Tongue (tissue), 2 donors: ENCODE data around the gene ARTN. TPM values are rescaled to one million over a fixed set of nuclear protein-coding genes. Genes with fewer than 3 reads are reported as not detected.

ENCODE experiments used
- DNase-seq: peaks from one replicate; pipeline ENCODE4 v3.0.0-alpha.2; 2015
- total RNA-seq: library from RNA; depleted of rRNA; stranded (reverse); fragments of >200 nt; gene quantifications from one replicate; pipeline ENCODE4 v1.2.3, GENCODE V29; 2014

ARTN gene
- total RNA-seq, 1 donor from 2014 or later, result 0.82 TPM

DNA sequence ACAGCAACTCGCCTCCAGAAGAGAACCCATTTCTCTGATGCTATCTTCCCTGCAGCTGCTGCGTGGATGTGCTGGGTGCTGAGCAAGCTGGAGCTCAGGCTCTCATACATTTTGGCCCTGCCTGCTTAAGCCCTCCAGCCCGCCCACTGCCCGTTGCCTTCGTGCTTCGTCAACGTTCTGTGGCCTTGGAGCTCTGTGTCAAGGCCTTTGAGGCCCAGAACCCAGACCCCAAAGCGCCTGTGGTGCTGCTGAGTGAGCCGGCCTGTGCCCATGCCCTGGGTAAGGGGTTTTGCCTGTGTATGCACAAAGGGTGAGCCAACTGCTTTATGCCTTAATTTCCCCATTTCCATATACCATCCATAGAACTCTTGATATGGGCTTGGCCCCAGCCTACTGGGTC is 37.3 kb downstream of the ARTN start:
- DNase-seq, result no peak

DNA sequence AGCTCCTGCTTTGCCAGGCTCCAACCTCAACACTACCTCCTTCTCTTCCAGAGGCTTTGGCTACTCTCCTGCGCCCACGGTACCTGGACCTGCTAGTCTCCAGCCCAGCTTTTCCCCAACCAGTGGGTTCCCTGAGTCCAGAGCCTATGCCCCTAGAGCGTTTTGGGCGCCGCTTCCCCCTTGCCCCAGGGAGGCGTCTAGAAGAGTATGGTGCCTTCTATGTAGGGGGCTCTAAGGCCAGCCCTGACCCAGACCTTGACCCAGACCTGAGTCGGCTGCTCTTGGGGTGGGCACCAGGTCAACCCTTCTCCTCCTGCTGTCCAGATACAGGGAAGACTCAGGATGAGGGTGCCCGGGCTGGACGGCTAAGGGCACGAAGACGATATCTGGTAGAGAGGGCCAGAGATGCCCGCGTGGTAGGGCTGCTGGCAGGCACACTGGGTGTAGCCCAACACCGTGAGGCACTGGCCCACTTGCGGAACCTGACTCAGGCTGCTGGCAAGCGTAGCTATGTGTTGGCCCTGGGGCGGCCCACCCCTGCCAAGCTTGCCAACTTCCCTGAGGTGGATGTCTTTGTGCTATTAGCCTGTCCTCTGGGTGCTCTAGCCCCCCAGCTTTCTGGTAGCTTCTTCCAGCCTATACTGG is 37.9 kb downstream of the ARTN start:
- DNase-seq, result no peak

DNA sequence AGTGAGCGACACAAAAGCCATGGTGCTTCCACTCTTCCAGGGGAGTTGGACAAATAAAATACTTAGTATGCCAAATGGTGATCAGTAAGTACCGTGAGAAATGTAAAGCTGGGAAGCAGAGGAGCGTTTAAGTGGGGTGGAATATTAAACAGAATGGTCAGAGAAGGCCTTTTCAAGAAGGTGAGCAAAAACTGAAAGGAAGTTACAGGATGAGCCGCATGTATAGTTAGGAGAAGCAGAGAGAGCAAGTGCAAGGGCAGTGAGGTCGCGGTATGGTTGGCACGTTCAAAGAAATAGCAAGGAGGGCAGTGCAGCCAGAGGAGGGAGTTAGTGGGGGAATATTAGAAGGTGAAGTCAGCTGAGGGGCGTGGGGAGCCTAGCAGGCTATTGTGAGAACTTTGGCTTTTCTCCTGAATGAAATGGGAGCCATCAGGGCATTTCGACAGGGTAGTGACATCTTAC is 40.4 kb downstream of the ARTN start:
- DNase-seq, result no peak

DNA sequence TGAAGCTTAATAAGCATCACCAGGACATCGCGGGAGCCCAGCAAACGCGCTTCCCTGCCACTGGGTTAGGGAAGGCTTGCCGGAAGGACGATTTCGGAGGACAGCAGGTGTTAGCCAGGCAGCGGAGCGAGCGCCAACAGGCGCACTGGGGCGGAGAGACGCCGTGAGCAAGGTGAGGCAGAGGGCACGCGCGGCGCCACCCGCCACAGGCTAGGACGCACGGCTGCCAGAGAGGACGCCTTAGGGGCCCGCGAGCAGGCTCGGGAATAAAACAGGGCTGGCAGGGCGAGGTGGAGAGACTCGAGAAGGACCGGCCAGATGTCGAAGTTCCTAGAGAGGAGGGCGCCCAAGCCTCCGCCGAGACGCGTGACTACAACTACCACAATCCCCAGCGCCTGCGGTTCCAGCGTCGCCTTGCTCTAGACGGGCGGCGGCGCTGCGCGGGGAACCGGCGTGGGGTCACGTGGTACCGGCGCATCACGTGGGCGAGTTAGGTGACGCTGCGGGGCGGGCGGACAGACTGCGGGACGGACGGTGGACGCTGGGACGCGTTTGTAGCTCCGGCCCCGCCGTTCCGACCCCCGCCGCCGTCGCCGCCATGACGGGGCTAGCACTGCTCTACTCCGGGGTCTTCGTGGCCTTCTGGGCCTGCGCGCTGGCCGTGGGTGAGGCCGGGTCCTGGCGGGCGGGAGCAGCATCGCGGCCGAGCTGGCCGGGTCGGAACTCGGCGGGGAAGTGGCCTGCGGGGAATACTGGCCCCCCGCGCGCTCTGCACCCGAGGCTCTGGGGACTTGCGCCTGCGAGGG is 41.0 kb downstream of the ARTN start, which contains the start of gene ATP6V0B:
TSS of gene ATP6V0B (plus strand) at position 518 of the 806 bp plus-strand sequence. CDS start at position 599, 81 bp downstream.
- peak; percentile 98 for DNase-seq

DNA sequence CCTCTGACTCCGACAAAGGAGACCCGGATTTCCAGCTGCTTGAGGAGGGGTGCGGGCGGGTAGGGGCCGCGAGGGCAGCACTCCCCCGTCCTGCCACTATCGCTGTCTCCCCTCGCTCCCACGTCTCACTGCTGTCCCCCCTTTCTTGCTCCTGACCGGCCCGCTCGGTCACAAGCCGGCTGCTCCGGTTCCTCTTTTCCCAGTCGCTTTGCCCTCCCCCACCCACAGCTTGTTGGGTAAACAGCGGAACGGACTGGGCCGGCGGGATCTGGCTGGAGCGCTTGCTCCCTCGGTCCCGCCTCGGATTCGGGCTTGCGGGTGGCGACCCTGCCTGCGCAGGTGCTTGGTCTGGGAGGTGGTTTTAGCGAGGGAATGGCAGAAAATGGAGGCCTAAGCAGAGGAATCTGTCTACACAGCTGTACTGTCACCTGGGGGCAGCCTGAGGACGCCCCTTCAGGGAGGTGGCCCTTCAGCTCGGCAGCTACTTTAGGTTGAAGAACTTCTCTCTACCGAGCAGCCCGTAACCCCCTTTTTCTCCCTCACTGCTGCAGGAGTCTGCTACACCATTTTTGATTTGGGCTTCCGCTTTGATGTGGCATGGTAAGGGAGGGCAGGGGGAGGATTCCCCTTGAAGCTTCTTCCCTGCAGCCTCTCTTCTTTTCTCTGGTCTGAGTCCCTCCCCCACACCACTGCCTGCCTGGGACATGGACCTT is 41.8 kb downstream of the ARTN start:
- DNase-seq, result peak; percentile 36

DNA sequence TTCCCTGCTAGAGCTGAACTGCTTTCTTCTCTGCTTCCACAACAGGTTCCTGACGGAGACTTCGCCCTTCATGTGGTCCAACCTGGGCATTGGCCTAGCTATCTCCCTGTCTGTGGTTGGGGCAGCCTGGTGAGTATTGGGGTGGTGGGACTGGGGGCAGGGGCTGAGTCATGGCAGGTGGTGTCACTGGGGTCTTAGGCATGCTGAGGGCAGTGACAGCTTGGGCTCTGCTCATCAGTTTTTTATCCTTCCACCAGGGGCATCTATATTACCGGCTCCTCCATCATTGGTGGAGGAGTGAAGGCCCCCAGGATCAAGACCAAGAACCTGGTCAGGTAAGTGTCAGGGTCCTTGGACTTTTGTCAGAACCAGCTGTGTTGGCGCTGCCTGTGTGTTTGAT is 42.4 kb downstream of the ARTN start:
- DNase-seq, result no peak

DNA sequence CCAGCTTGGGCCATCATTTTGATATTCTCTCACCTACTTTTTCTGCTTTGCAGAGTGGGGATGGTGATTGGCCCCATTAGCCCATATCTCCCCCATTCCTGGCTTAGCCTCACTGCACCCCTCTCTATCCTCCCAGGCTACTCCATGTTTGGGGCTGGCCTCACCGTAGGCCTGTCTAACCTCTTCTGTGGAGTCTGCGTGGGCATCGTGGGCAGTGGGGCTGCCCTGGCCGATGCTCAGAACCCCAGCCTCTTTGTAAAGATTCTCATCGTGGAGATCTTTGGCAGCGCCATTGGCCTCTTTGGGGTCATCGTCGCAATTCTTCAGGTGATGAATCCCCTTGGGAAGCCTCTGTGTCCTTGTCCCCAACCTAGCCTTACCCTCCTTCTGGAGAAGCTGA is 43.3 kb downstream of the ARTN start:
- DNase-seq, result no peak

DNA sequence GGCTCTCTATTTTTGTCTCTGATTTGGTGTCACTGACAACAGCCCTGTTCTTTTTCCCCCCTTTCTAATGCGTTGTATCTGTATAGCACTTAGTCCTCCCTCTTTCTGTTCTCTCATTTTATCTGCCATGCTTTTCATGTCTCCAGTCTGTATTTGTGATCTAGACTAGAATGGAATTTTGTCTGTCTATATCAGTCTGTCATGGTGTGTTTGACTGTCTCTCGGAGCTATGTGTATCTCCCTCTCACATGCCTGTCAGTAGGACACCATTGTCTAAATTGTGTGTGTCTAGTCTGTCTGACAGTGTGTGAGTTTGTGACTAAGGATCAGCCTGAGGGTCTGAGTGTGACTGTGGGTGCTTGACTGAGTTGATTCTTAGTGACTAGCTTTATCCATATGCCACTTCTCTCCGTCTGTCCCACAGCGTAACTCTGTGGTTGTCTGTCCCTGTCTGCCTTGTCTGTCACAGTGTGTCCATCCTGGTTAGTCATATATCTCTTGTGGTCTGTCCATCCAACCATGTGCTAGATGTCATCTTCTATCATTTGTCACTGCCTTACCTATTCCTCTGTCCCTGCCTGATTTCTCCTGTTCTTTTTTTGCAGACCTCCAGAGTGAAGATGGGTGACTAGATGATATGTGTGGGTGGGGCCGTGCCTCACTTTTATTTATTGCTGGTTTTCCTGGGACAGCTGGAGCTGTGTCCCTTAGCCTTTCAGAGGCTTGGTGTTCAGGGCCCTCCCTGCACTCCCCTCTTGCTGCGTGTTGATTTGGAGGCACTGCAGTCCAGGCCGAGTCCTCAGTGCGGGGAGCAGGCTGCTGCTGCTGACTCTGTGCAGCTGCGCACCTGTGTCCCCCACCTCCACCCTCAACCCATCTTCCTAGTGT is 44.0 kb downstream of the ARTN start:
- no peak for DNase-seq

DNA sequence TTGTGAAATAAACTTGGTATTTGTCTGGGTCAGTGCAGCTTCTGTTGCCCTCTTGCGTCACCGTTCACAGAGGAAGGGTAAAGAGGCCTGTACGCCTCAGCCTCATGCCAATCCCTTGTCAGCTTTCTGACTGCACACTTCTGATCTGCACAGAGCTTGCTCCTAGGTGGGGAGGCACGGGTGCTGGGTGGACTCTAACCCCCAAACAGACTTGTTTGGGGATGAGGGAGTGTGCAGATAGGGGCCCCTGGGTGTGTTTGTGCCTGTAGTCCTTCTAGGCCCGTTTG is 44.6 kb downstream of the ARTN start:
- no peak for DNase-seq

DNA sequence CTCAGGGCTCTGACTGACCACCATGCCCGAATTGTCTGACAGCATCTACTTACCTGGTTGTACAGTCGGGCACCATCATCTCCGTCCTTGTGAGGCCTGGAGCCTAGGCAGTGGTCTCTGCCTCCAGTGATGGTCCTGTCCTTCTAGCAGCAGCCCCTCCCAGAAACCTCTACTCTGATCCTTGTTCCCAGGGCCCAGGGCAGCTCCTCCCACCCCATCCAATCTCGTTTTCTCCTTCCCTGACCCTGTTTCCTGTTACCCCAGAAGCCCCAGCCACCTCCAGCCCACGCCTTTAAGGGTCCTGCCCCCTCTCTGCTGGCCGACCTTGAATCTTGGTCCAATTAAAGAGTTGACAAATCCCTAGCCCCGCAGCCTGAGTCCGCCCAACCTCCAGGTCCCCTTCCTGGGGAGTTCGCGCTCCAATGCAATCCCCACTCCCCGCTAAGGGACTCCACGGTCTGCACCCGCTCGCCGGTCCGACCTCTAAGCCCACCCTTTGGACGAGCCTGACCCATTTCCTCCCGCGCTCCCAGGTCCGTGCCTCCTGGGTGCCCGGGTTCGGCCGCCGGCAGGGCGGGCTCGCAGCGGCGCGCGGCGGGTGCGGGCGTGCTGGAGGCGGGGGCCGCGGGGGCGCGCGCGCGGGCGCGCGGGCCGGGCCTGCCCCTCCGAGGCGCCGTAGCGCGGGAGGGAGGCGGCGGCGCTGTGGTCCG is 45.1 kb downstream of the ARTN start, which contains the start of gene B4GALT2:
TSS of gene B4GALT2 (plus strand) at position 660 of the 710 bp plus-strand sequence. CDS start 1,951 bp downstream, outside the sequence.
- DNase-seq, result peak; percentile 55

DNA sequence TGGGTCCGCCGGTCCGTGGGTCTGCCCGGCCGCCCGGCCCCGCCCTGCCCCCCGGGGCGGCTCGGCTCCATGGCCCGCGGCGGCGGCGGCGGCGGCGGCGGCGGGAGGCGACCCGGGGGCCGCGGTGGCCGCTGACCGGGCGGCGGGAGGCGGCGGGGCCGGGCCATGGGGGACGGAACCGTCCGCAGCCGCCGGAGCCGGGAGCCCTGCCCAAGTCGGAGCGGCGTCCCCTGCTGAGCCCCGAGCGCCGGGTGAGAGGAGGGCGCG is 45.6 kb downstream of the ARTN start:
- DNase-seq, result no peak

DNA sequence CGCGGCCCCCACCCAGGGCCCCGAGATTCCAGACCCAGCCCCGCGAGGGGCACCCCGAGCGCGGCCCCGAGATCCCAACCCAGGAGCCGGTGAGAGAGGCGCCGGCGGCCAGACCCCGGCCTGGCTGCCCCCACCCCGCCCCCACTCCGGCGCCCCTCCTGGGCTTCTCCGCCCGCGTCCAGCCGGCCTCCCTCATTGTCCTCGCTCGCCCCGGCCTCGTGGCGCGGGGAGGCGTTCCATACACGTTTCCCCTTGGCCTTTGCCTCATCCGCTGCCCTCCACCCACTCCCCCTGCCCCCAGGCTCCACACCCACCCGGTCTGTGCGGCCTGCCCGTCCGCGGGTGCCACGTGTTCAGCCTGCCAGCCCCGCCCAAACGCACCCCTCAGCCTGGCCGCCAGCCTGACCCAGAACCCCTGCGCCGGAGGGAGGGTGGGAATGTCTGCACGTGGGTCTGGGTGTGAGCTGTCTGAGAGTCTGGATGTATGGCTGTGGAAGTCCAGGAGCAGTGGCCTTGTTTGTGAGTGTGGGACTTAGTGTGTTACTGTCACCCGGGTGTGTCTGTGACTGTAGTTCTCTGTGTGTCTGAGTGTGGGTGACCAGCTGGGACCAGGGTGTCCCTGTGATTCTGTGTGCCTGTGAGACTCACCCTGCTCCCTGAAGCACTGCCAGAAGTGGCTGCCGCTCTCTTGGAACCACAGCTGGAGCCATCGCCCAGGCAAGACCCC is 46.1 kb downstream of the ARTN start:
- DNase-seq, result peak; percentile 61

DNA sequence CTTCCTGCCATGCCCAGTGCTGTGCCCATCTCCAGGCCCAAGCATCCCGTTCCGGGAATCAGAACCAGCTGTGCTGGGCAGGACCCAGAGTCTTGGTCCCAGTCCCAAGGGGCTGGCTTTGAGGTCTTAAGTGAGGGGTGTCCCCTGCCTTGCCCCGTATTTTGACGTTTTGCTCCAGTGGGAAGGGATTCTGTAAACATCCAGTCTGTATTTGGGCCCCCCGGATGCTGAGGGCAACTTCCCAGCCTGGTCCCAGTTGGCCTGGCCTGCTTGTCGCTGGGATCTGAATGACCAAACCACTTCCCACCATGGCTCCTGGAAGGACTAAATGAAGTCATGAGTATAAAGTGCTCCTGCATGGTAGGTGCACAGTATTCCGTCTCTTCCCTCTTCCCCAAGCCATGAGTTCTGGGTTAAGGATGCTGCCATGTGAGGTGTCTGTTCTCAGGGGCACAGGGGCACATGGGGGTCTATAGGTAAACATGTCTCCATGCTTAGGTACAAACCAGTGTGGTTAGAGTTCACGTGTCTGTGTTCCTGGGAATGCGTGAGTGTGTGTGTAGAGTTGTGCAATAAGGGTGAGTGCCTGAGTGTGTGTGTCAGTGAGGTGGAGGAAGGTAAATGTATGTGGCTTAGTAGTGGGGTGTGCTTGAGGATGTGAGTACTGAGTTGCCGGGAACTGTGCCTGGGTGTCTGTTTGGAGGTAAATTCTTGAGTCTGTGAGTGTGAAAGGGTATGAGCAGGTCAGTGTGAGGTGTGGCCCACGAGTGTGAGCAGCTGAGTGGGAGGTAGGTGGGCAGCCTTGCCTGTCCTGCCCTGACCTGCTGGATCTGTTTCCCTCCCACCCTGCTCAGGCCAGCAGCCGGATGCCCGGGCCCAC is 46.9 kb downstream of the ARTN start:
- DNase-seq, result no peak

DNA sequence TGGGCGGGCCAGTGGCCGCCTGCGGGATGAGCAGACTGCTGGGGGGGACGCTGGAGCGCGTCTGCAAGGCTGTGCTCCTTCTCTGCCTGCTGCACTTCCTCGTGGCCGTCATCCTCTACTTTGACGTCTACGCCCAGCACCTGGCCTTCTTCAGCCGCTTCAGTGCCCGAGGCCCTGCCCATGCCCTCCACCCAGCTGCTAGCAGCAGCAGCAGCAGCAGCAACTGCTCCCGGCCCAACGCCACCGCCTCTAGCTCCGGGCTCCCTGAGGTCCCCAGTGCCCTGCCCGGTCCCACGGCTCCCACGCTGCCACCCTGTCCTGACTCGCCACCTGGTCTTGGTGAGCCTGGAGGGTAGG is 47.5 kb downstream of the ARTN start:
- DNase-seq, result no peak

DNA sequence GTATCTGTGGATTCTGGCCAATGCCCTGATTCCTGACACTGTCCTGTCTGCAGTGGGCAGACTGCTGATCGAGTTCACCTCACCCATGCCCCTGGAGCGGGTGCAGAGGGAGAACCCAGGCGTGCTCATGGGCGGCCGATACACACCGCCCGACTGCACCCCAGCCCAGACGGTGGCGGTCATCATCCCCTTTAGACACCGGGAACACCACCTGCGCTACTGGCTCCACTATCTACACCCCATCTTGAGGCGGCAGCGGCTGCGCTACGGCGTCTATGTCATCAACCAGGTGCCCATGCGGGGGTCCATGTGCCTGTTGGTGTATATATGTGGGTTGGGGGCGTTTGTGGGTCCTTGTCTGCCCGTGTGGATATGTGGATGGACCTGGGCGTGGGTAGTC is 48.0 kb downstream of the ARTN start:
- no peak for DNase-seq

DNA sequence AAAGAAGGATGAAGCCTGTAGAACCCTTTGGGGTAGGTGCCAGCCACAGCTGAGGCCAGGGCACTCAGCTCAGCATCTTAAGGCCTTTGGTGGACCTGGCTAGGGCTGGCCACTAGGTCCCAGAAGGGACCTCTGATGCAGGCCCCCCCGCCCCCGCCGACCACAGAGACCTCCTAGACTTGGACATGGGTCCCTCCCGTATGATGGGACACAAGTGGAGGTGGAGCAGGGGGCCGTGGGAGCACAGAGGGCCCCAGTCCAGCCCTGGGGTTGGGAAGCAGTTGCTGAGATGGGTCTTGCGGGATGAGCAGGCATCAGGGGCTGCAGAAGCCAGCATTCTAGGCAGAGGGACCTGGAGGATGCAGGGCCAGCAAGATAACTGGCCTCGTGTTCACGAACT is 48.6 kb downstream of the ARTN start:
- no peak for DNase-seq

DNA sequence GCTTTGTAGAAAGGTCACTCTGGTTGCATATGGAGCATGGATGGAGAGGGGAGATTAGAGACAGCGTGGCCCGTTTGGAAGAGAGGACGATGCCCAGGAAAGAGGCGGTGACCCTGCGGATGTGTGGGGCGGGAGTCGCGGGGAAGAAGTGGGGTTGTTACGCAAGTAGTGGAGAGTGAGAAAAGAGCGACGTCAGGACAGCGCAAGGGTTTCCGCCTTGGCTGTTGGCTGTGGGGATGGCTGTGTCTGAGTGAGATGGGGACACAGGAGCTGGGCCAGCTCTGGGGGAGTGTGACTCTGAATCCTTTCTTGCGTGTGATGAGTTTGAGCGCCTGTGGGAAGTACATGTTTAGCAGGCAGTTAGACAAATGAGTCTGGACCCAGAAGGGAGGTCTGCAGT is 49.2 kb downstream of the ARTN start:
- no peak for DNase-seq

DNA sequence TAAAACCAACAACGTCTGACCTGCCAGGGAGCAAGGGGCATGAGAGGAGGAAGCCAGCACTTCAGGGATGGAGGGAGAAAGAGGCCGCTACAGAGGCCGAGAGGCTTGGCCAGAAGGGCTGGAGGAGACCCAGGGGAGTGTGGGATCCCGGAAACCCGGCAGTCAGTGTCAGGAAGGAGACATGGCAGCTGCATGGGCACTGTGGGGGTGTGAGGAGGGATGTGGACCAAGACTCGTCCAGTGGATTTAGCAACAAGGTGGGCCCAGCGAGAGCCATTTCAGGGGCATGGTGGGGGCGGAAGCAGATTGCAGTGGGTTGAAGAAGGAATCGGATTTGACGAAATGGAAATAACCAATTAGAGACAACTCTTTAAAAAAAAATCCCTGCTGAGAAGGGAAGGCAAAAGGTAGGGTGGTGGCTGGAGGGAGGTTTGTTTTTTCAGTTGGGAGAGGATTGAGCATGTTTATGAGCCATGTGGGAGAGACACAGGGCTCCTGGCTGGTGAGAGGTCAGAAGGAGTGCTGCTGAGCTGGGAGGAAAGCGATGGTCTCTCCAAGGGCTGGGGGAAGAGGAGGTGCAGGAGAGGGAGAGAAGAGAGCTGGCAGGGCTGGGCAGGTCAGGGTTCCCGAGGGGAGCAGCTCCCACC is 49.8 kb downstream of the ARTN start:
- no peak for DNase-seq

DNA sequence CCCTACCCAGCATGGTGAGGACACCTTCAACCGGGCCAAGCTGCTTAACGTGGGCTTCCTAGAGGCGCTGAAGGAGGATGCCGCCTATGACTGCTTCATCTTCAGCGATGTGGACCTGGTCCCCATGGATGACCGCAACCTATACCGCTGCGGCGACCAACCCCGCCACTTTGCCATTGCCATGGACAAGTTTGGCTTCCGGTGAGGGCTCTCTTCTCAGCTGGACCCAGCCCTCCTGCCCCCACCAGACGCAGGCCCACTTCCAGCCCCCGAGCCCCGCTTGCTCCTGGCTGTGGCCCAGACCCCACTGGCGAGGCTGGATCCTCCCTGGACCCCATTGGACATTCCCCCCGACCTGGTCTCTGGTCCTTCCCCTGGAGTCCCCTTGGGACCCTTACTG is 51.3 kb downstream of the ARTN start:
- DNase-seq, result no peak
